Endothelial cell (in vitro differentiated cells): ENCODE results near the gene RNF212. TPM values are rescaled to one million over a fixed set of nuclear protein-coding genes. Genes with fewer than 3 reads are reported as not detected.

Experiments
- DNase-seq: peaks from one replicate; pipeline ENCODE4 v3.0.0; 2021; ENCODE audit warnings: low spot score
- H3K27ac Mint-ChIP-seq: one replicate; pipeline ENCODE4 v1.8.0; 2021; ENCODE audit warnings: mixed read lengths, inconsistent platforms; ENCODE audit not compliant: unreplicated experiment
- H3K27me3 Mint-ChIP-seq: one replicate; pipeline ENCODE4 v1.8.0; 2021; ENCODE audit warnings: mild to moderate bottlenecking, moderate library complexity, mixed read lengths, inconsistent platforms; ENCODE audit not compliant: unreplicated experiment
- H3K36me3 Mint-ChIP-seq: one replicate; pipeline ENCODE4 v1.8.0; 2021; ENCODE audit warnings: mild to moderate bottlenecking, low read depth, mixed read lengths, inconsistent platforms; ENCODE audit not compliant: unreplicated experiment
- H3K4me1 Mint-ChIP-seq: one replicate; pipeline ENCODE4 v1.8.0; 2021; ENCODE audit warnings: mild to moderate bottlenecking, mixed read lengths, inconsistent platforms; ENCODE audit not compliant: unreplicated experiment
- H3K4me3 Mint-ChIP-seq: one replicate; pipeline ENCODE4 v1.8.0; 2021; ENCODE audit warnings: mild to moderate bottlenecking, mixed read lengths, inconsistent platforms; ENCODE audit not compliant: unreplicated experiment
- H3K9me3 Mint-ChIP-seq: one replicate; pipeline ENCODE4 v1.8.0; 2021; ENCODE audit warnings: mixed read lengths, inconsistent platforms; ENCODE audit not compliant: unreplicated experiment
- CTCF ChIP-seq: fragments of 200-600 bp; sonication (generic); IDR thresholded peaks from one replicate; pipeline ENCODE4 v1.5.0; 2021; ENCODE audit warnings: antibody characterized with exemption; ENCODE audit not compliant: unreplicated experiment
- total RNA-seq: library from RNA; stranded (reverse); fragmentation: NEBNext Ultra II Directional; extraction: Animal tissue kit (Norgen Biotek cat#: 25700); gene quantifications from one replicate; pipeline ENCODE4 v1.2.1, GENCODE V29; 2021; ENCODE audit not compliant: unreplicated experiment

Gene RNF212
- total RNA-seq, 1 donor from 2014 or later: 3.3 TPM

- Mint-ChIP-seq H3K4me3 (no peak overlapping the region), H3K4me1 (no peaks in the 10 kb centered on the region), H3K27me3 (peaks cover 1% of the 10 kb centered on the region), H3K36me3 (no peaks in the 10 kb centered on the region), H3K27ac (no peak overlapping the region), H3K9me3 (no peaks in the 10 kb centered on the region)
- no peak for DNase-seq
- no peak for TF ChIP-seq CTCF
Measured at GRCh38 chr4:1122505-1122904, 9.1 kb upstream of the RNF212 start.

DNA sequence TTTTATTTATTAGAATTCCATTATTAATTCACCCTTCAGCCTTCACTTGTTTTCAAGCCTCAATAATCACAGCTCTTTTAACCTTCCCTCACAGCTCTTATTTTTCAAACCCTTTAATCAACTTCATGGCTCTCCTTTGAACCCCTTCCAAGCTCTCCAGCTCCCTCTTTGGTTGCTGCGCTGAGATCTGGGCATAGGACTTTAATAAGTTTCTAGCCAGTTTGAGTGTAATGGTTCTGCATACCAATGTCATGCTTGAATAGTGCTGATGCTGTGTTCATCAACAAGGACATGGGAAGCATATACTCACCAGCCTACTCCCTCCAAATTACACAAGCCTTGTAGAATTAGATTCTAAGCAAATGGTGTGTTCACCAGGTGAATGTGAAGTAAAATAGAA, 3.5 kb upstream of the RNF212 start:
- H3K9me3 Mint-ChIP-seq: no peaks in the 10 kb centered on the region
- no peaks in the 10 kb centered on the region for H3K4me1 Mint-ChIP-seq
- no peak for DNase-seq
- H3K27ac Mint-ChIP-seq: no peak overlapping the region
- TF ChIP-seq CTCF: no peak
- peaks cover 4% of the 10 kb centered on the region for H3K36me3 Mint-ChIP-seq
- H3K27me3 Mint-ChIP-seq: peaks cover 2% of the 10 kb centered on the region
- H3K4me3 Mint-ChIP-seq: no peak overlapping the region

- no peak for TF ChIP-seq CTCF
- peaks cover 8% of the 10 kb centered on the region for H3K27me3 Mint-ChIP-seq
- peaks cover 8% of the 10 kb centered on the region for H3K36me3 Mint-ChIP-seq
- no peak overlapping the region for H3K4me3 Mint-ChIP-seq
- H3K27ac Mint-ChIP-seq: no peak overlapping the region
- DNase-seq: no peak
- no peaks in the 10 kb centered on the region for H3K9me3 Mint-ChIP-seq
- no peaks in the 10 kb centered on the region for H3K4me1 Mint-ChIP-seq
Measured at GRCh38 chr4:1115528-1116293, 2.3 kb upstream of the RNF212 start.

DNA sequence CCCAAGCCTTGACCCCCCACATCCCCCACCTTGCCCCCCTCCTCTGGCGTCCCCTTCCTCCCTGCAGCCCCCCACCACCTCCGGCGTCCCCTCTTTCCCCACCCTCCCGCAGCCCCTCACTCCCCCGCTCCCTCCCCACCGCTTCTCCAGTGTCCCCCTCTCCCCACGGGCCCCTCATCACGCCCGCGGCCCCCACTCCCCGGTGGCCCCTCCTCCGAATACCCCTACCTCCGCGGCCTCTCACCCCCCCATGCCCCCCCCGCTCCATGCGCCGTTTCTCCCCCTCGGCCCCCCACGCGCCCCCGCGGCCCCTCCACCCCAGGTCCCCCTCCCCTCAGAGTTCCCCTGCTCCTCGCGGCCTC, 562 bp downstream of the RNF212 start:
- Mint-ChIP-seq H3K9me3 (no peaks in the 10 kb centered on the region), H3K36me3 (peaks cover 8% of the 10 kb centered on the region), H3K4me3 (no peak overlapping the region), H3K4me1 (no peaks in the 10 kb centered on the region), H3K27ac (no peak overlapping the region), H3K27me3 (peaks cover 9% of the 10 kb centered on the region)
- no peak for TF ChIP-seq CTCF
- no peak for DNase-seq

- Mint-ChIP-seq H3K9me3 (no peaks in the 10 kb centered on the region), H3K27me3 (peaks cover 9% of the 10 kb centered on the region), H3K4me3 (no peak overlapping the region), H3K27ac (no peak overlapping the region), H3K4me1 (no peaks in the 10 kb centered on the region), H3K36me3 (peaks cover 8% of the 10 kb centered on the region)
- no peak for DNase-seq
- no peak for TF ChIP-seq CTCF
Measured at GRCh38 chr4:1112174-1112820, 1.1 kb downstream of the RNF212 start.
